ENCODE measurements around the gene NRARP. TPM values are rescaled to one million over a fixed set of nuclear protein-coding genes. Genes with fewer than 3 reads are reported as not detected.

The NRARP gene
- total and polyA plus RNA-seq, 2 of the 8 experiments (the other 6 are each of a cell fraction or from before 2014, with no cell fraction given) = 32.5 to 37.2 TPM

DNA sequence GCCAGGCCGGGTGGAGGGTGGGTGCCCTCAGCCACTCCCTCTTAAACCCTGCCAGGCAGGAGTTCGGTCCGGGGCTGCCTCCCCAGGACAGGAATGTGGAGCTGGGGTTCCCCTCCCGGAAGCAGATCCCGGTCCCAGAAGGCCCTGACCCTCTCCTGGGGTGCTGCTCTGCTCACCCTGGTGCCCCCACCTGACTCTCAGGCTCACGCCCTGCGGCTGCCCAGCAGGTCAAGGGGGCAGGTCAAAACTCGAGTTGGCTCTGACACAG lies 3.7 kb upstream of the NRARP start:
- CTCF ChIA-PET (ENCODE audit: partially characterized antibody) = interaction anchor here (1.0 kb wide), 1 partner anchor 59 kb away, joined by 3 read pairs; a partner anchor contains a TSS
- Histone ChIP-seq H2BK5ac (ENCODE audit: low read depth, low read length) (peak overlapping the region; percentile 91; the same call in 1 of the 2 replicates), H4K20me1 (replicated peaks in 1 of 2; ENCODE audit: control insufficient read depth in 1 of 2, insufficient read depth in 2 of 2, low read length in 2 of 2) (peaks cover 0 to 3% of the 10 kb centered on the region in 2 experiments), H4K91ac (replicated peaks; ENCODE audit: insufficient read length, low read length) (no peak overlapping the region), H3K14ac (ENCODE audit: insufficient read length) (no peak overlapping the region), H3K36me3 (ENCODE audit: control insufficient read depth in 2 of 4, insufficient read depth in 4 of 4, low read length in 3 of 4) (no peaks in the 10 kb centered on the region), H2BK120ac (replicated peaks; ENCODE audit: low read depth, low read length) (no peak overlapping the region), H3K4me3 (ENCODE audit: extremely low read depth in 1 of 4, insufficient read depth in 2 of 4, low read depth in 3 of 4, low read length in 4 of 4) (no peak overlapping the region), H3K79me1 (ENCODE audit: low read depth, low read length) (peaks cover 3% of the 10 kb centered on the region), H2BK12ac (ENCODE audit: low read depth, low read length) (peak overlapping the region; percentile 97; the same call in 1 of the 2 replicates), H3K27me3 (replicated peaks in 1 of 4; ENCODE audit: control insufficient read depth in 3 of 4, extremely low read depth in 1 of 4, insufficient read depth in 3 of 4, low read length in 3 of 4) (peaks cover 0 to 16% (median 7%) of the 10 kb centered on the region in 4 experiments; a peak in 5 of 7 replicates), H3K23me2 (ENCODE audit: low read depth, low read length) (peaks cover 11% of the 10 kb centered on the region), H3K27ac (ENCODE audit: low read depth, low read length) (no peak overlapping the region), H3K79me2 (ENCODE audit: control insufficient read depth in 1 of 2, insufficient read depth in 2 of 2, low read length in 2 of 2) (peaks cover 0 to 3% of the 10 kb centered on the region in 2 experiments; a peak in 1 of 4 replicates), H2AK5ac (ENCODE audit: low read depth, low read length) (peak overlapping the region; percentile 90; the same call in 1 of the 2 replicates), H2BK20ac (ENCODE audit: low read length) (peak overlapping the region; percentile 72; the same call in 1 of the 2 replicates), H3K9me3 (ENCODE audit: insufficient read depth in 2 of 2, low read depth in 1 of 2, low read length in 1 of 2) (no peaks in the 10 kb centered on the region), H3K9ac (replicated peaks in 1 of 4; ENCODE audit: extremely low read depth in 1 of 4, low read depth in 3 of 4, low read length in 3 of 4) (no peak overlapping the region), H4K8ac (ENCODE audit: extremely low read depth, insufficient read depth, low read length) (peak overlapping the region; percentile 69; the same call in 1 of the 2 replicates), H4K5ac (ENCODE audit: insufficient read length, low read depth, low read length) (no peak overlapping the region), H3K56ac (replicated peaks; ENCODE audit: insufficient read length, low read depth, low read length) (no peak overlapping the region), H3K23ac (ENCODE audit: insufficient read length) (no peak overlapping the region), H3K4me1 (replicated peaks in 1 of 4; ENCODE audit: control insufficient read depth in 3 of 4, insufficient read depth in 4 of 4, low read length in 3 of 4) (peaks cover 0 to 44% (median 35%) of the 10 kb centered on the region in 4 experiments; a peak in 6 of 7 replicates), H2AFZ (ENCODE audit: low read length) (no peak overlapping the region), H3K18ac (ENCODE audit: extremely low read depth, low read length) (no peak overlapping the region; the same call in 1 of the 2 replicates), H3K4ac (replicated peaks; ENCODE audit: insufficient read length, low read depth, low read length) (no peak overlapping the region), H3K4me2 (ENCODE audit: insufficient read depth in 1 of 2, low read depth in 2 of 2, low read length in 2 of 2) (no peak overlapping the region), H2BK15ac (ENCODE audit: low read length) (no peak overlapping the region)
- DNase-seq (ENCODE audit: low read depth in 1 of 2, low spot score in 2 of 2) (no peak), FAIRE-seq (no peak)
- TF ChIP-seq, protein P1, sequence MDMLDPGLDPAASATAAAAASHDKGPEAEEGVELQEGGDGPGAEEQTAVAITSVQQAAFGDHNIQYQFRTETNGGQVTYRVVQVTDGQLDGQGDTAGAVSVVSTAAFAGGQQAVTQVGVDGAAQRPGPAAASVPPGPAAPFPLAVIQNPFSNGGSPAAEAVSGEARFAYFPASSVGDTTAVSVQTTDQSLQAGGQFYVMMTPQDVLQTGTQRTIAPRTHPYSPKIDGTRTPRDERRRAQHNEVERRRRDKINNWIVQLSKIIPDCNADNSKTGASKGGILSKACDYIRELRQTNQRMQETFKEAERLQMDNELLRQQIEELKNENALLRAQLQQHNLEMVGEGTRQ (IDR thresholded peaks at IDR 0.05; ENCODE audit: low read length) = no peak
- TF ChIP-seq SIX5 (IDR thresholded peaks at IDR 0.05; ENCODE audit: low read depth, low read length) (no peak), KDM4A (IDR thresholded peaks at IDR 0.05; ENCODE audit: low read depth, low read length, severe bottlenecking) (no peak)
- POLR2A ChIA-PET (ENCODE audit: partially characterized antibody) = interaction anchor here (1.1 kb wide), 2 partner anchors 10 to 13 kb away, joined by 3 read pairs; no protein-coding TSS in a partner anchor
- WGBS, 2 experiments (ENCODE audit: extremely low coverage in 1 of 2, insufficient coverage in 1 of 2, insufficient read length in 1 of 2, insufficient replicate concordance in 2 of 2, low coverage in 1 of 2, low lambda C conversion rate in 2 of 2, missing lambda C conversion rate in 1 of 2) = 84% methylated on average over 5 of the region's 8 CpGs; no CpG with 5 or more reads in 1 of the 2 experiments
